H54 (cell line): Measurements from ENCODE around the gene KRT12.
A peak's percentile ranks its signal among the peaks of the same experiment; 100 is the strongest.

Source experiments
- DNase-seq: peaks from one replicate; pipeline ENCODE4 v3.0.0; 2011; ENCODE audit warnings: low spot score, mixed read lengths; ENCODE audit not compliant: insufficient read length
- FAIRE-seq: peaks from 3 replicates; lab custom pipeline; 2011; peaks lifted over from hg19 to GRCh38; lab: Jason Lieb, UNC
- POLR2A ChIP-seq: IDR thresholded peaks from 2 replicates; pipeline ENCODE4 v1.6.1; 2011; ENCODE audit warnings: low read depth, mild to moderate bottlenecking, low read length

The KRT12 gene

GRCh38 chr17:40844671-40845107 is 22.3 kb downstream of the KRT12 start:
- no peak for TF ChIP-seq POLR2A
- no peak for FAIRE-seq
- DNase-seq: no peak

DNA sequence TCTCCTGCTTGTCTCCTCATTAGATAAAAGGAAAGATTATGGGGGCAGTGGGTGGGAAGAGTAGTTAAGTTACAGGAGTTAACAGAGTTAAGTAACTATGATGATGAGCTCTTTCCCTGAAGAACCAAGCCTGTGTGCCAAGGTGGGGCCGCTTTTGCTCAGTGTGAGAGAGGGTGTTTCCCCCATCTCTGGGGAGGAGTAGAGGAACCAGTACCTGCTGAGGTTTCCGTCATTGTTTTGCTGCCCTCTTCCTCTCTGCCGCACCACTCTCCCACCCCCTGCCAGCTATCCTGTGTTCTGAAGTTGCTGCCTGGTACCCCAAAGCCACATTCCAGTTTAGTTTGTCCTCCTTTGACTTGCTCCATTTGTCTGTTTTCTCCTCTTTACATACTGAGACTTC is 23.8 kb downstream of the KRT12 start:
- TF ChIP-seq POLR2A: no peak
- FAIRE-seq: no peak
- no peak for DNase-seq

GRCh38 chr17:40841246-40841645 is 25.8 kb downstream of the KRT12 start:
- no peak for FAIRE-seq
- TF ChIP-seq POLR2A: no peak
- DNase-seq: no peak

DNA sequence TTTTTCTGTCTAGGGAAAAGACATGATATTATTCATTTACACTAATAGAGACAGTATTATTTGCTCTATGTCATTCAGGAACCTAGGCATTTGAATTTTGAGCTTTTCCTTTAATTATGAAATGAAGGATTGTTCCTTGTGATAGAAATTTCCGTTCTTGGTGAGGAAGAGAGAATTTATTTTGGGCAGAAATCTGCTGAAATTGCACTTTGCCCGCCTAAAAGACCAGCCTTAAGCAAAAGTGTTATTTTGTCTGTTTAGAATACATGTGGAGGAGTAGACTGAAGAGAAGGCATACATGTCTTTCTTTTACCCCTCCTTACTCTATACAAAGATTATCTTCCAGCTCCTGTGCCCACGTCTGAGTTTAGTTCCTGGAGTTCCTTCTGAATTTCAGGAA is 27.8 kb downstream of the KRT12 start:
- no peak for DNase-seq
- TF ChIP-seq POLR2A: no peak
- no peak for FAIRE-seq

- no peak for FAIRE-seq
- no peak for DNase-seq
- no peak for TF ChIP-seq POLR2A
Measured at GRCh38 chr17:40836020-40836419, 31.0 kb downstream of the KRT12 start.

GRCh38 chr17:40833882-40834281 is 33.1 kb downstream of the KRT12 start:
- no peak for DNase-seq
- TF ChIP-seq POLR2A: no peak
- no peak for FAIRE-seq

DNA sequence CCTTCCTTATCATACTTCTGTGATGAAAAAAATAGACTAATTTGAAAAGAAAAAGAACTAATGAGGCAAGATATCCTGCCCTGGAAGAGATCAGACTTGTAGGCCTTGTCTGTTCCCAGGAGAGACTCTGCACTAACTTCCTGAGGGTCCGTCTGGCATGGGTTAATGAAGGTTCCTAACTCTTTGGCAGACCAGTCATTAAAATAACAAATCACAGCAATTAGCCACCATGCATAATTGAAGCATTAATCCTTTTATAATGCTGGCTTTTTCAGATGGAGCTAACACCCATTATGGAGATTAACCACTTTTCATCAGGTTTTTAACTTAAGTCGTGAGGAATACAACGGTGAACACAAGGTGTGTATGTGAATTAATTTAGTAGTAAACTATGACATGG is 34.2 kb downstream of the KRT12 start:
- no peak for FAIRE-seq
- no peak for DNase-seq

GRCh38 chr17:40830085-40830776 is 36.8 kb downstream of the KRT12 start:
- no peak for TF ChIP-seq POLR2A
- FAIRE-seq: no peak
- DNase-seq: no peak

More for the DNA sequence above, 34.2 kb downstream of the KRT12 start:
- TF ChIP-seq POLR2A: no peak

DNA sequence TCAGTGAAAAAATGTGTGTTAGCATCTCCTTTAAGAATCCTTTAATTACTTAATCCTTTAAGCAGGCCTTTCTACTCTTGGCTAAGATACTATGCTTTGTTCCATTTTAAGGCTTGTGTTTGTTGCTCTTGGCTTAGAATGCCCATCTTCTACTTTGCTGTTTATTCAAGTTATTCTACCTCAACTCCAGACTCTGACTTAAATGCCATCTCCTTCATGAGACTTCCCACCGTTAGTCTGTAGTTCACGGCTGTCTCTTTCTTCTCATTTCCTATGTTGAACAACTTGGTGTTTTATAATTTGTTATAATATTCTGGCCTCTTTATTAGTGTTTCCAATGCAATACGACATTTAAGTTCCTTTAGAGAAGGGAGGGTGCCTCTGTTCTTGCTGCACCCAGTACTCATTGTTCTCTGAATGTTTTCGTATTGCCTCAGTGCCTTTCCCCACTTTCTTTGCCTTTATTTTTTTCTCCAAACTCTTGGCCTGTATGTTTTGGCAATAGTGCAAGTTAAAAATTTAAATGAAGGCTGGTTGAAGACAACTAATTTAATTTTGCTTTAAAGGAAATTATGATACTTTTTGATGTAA is 38.5 kb downstream of the KRT12 start:
- TF ChIP-seq POLR2A: no peak
- DNase-seq (no peak), FAIRE-seq (no peak)

- no peak for FAIRE-seq
- DNase-seq: no peak
Measured at GRCh38 chr17:40827746-40828453, 39.1 kb downstream of the KRT12 start.

GRCh38 chr17:40825599-40825998 is 41.4 kb downstream of the KRT12 start:
- no peak for TF ChIP-seq POLR2A
- FAIRE-seq: no peak
- DNase-seq: no peak

More at GRCh38 chr17:40827746-40828453, 39.1 kb downstream of the KRT12 start:
- TF ChIP-seq POLR2A: no peak

DNA sequence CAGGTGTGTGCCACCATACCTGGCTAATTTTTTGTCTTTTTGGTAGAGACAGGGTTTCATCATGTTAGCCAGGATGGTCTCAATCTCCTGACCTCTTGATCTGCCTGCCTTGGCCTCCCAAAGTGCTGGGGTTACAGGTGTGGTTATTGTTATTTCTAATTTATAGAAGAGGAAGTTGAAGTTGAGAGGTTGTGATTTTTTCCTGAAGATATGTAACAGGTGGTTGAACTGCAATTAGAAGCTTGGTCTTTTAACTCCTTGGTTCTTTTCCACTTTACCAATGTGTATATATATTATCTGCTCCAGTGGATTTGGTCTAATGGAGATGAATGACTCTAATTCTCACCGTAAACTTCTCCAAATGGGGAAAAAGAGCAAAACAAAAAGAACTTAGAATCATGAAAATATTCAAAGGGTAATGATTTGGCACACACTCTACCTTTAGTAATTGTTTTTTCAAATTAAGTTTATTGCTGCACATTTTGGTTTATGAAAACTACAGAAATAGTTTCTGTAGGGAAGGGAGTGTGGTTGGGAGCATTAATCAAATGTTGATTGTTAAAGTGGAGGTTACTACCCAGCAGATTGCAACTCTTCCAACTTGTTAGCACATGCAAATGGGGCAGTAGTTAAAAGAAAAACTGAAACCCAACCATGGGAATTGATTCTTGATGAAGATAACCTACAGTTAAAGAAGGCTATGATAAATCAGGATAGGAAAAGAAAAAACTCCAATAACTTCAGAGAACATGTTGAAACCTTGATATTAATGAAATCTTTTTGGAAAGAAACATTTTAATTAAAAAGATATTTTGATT is 42.8 kb downstream of the KRT12 start:
- no peak for TF ChIP-seq POLR2A
- FAIRE-seq (no peak), DNase-seq (no peak)

- no peak for TF ChIP-seq POLR2A
- peak; percentile 15 for FAIRE-seq
- no peak for DNase-seq
Measured at GRCh38 chr17:40822132-40822812, 44.8 kb downstream of the KRT12 start, which contains the start of gene KRT10. KRT10 (minus strand) TSS chr17:40822614; CDS start chr17:40822585, 29 bp downstream.

- TF ChIP-seq POLR2A: no peak
- FAIRE-seq (no peak), DNase-seq (no peak)
Measured at GRCh38 chr17:40821536-40821935, 45.5 kb downstream of the KRT12 start.
